Activated CD4-positive, alpha-beta T cell treated with anti-CD3 and anti-CD28 coated beads for 48 hours (primary cell): ENCODE measurements around the gene CCL4L2.
"Not testable (repeated sequence)": the region's sequence is repeated elsewhere in the genome, so short reads cannot be mapped to it uniquely, and the experiment has no call there.

Experiments
- DNase-seq: peaks from one replicate; pipeline ENCODE4 v3.0.0-alpha.2; 2020

CCL4L2 gene

DNA sequence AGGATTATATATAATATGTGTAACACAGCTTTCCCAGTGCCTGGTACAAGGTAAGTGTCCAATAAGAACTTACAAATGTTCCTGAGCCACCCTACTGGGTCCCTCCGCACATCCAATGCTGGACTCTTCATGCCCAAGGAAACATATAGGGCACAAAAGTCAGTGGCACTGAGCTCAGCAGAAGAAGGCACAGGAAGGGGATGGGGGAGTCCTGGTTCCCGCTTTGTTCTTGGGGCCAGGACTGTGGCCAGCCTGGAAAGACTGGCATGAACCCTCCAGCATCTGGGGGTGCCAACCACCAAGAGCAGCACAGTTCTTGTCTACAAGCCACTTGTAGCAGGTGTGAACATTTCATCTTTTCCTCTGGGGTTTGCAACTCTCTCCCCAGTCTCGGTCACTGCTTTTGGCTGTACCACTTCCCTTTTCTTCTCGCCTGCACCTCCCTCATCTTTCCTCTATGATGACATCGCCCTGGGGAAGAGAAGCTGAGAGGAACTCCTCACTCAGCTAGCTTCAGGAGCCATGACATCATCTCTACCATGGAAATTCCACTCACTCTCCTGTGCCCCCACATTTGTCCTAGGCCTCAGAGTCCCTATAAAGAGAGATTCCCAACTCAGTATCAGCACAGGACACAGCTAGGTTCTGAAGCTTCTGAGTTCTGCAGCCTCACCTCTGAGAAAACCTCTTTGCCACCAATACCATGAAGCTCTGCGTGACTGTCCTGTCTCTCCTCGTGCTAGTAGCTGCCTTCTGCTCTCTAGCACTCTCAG lies at the start of gene CCL4L2:
CCL4L2 (plus strand) TSS at position 625 of the 773 bp plus-strand sequence.
- not testable (repeated sequence) for DNase-seq

DNA sequence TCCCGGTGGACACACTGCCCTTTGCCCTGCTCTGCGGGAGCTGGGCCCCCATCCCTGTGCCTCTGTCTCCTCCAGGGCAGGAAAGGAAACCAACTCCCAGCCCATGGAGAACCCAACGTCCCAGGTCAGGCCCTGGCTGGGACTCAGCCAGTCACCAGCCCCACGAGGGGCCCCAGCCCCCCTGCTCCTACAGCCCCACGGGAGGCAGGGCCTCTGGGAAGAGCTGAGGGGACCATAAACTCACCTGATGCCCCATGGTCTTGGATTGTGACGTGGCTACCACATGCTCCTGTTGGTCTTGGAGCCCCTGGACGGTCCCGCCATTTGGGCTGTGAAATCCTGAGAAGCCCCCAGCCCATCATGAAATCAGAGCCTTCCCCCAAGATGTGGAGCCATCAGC lies 42.0 kb upstream of the CCL4L2 start:
- not testable (repeated sequence) for DNase-seq

DNA sequence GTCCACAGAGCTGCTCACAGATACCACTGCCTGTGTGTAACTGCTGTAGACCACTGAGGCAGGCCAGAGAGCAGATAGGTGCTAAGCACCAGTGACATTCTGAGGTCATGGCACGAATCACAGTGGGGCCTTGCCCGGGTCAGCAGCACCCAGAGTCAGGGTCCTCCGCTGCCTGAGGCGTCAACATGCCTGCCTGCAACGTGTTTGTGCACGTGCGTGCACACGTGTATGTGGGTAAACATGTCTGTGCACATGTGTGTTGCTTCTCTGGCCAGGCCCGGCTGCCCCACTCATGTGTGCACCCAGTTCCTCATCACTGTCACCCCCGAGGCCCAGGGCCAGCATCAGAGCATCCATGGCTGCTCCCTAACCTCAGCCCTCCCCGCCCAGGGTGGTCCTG lies 34.3 kb upstream of the CCL4L2 start, which contains the start of gene TBC1D3B:
TBC1D3B (minus strand) TSS at position 101 of the 400 bp plus-strand sequence. CDS start 1,586 bp downstream, outside the sequence.
- DNase-seq, result not testable (repeated sequence)

DNA sequence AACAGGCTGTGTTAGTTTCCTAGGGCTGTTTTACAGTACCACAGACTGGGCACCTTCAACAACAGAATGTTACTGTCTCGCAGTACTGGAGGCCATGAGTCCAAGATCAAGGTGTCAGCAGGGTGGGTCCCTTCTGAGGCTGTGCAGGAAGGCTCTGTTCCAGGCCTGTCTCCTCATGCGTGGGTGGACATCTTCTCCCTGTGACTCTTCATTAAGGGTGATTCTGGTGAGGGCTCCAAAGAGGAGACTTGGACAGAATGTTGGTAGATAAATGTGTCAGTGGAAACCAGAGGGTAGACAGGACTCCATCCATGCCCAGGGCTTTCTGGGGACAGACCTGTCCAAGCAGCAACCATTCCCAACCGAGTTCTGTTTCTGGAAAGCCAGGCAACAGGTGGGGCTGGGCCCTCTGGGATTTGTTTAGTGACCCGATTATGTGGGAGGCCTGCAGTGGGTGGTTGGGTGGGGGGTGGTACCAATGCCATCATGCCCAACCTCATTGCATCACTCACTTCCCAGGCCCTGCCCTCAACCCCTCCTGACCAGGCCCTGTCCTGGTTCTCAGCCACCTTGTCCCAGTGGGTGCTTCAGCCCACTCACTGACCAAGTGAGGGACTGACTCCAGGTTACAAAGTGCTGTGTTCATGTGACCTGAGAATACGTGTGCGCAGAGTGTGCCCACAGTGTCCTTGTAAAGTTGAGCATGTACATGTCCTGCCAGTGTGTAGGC lies 29.3 kb upstream of the CCL4L2 start:
- DNase-seq, result not testable (repeated sequence)

DNA sequence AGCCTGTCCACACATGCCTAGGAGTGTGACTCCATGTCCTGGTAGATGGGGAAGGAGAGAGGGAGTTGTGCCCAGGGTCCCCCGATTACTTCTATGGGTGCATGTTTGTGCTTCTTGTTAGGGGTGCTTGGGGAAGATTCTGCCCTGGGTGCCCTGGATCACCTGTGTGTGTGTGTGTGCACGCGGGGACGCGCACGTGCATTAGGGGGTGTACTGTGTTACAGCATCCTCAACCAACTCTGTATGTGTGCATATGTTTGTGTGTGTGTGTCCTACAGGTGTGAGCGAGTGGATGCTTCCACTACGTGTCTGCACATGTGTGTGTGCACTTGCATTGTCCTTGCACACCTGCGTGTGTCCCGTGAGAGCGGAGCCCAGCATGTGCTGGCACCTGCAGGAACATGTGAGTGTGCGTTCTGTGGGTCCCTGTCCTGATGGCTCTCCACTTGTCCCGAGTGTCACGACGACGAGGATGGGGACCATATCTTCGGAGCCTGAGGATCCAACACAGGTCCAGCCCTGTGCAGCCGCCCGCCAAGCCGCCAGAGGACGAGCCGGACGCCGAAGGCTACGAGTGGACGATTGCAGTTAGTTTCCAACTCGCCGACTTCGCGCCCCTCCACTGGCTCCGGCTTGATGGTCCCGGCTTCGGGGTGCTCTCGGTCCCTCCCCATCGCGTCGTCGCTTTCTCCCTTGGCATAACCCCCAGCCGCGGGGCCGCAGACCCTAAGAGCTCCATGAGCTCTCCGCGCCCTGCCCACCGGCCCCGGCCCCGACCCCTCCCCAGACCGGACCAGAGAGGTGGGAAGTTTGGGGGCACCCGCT lies 28.5 kb upstream of the CCL4L2 start:
- DNase-seq, result no peak

DNA sequence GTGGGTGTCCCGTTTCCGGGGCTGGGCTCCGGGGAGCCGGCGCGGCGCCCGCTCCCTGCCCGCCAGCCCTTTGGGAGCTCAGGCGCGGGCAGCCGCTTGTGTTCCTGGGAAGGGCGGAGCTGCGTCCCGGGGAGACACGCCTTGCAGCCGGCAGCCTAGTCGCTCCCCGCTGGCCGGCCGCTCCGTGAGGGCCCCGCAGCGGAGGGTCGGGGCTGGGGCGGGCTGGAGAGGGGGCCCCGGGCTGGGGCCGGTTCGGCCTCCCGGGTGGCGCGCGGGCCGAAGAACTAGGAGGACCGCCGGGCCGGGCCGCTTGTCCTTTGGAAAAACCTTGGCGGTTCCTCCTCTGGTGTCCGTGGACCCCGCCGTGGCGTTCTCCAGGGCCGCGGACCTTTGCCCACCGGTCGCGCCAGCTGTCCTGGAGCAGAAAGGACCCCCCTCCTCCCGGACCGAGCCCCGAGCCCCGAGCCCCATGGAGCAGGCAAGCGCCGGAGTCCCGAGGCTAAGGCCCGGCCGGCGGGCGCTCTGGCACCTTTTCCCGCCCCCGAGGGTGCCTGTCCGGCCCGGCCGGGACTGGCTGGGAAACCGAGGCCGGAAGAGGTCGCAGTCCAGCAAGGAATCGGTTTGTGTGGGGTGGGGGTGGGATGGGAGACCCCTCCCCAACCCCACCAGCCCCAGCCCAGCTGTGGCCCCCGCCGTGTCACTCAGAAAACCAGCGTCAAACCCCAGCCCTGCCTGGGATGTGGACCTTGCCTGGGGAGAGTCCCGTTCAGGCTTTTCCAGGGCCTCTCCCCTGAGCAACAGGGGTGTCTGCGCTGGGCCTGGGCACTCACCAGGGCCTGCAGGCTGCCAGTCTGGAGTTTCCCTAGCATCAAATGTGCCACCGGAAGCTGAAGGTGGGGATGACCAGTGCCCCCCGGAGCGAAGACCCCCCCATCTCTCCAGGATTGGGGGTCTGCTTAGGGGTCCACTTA lies 27.6 kb upstream of the CCL4L2 start:
- DNase-seq, result peak; percentile 22

DNA sequence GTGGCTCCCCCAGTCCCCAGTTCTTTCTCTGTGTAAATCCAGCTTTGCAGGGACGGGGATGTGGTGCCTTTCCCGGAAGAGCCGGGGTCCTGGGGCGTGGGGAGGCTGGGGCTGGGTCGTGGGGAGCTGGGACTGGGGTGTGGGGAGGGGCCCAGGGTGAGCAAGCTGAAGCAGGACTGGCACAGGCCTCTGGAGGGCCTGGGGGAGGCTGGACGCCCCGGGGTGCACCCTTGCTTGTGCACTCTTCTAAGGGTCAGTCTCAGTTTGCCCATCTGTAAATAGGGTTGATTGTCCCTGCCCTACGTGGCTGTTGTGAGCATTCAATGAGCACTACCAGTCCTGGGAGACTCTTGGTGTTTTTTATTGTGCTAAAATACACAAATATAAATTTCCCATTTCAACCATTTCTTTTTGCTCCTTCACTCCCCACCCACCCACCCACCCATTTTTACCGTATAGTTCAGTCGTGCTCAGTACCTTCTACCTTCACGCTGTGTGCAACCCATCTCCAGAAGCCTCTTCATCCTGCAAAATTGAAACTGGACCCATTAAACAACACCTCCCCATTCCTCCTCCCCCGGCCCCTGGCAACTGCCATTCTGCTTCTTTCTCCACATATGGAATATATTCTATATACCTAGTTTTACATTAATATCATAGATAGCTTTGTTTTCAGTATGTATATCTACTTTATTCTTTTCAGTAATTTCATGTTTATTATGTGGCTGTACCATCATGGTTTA lies 26.7 kb upstream of the CCL4L2 start:
- no peak for DNase-seq

DNA sequence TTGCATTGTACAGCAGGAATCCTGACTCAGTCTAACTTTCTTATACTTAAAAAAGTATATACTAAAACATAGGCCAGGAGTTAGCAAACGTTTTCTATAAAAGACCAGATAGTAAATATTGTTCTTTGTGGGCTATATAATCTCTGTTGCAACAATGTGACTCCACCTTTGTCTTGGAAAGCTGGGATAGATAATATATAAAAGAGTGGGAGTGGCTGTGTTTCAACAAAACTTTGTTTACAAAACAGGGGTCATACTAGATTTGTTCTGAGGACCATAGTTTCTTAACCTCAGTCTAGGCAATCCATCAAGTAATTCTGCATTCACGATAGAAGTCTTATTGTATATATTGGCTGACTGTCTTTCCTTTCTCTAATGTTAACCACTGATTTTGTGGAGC lies 25.4 kb upstream of the CCL4L2 start:
- no peak for DNase-seq

DNA sequence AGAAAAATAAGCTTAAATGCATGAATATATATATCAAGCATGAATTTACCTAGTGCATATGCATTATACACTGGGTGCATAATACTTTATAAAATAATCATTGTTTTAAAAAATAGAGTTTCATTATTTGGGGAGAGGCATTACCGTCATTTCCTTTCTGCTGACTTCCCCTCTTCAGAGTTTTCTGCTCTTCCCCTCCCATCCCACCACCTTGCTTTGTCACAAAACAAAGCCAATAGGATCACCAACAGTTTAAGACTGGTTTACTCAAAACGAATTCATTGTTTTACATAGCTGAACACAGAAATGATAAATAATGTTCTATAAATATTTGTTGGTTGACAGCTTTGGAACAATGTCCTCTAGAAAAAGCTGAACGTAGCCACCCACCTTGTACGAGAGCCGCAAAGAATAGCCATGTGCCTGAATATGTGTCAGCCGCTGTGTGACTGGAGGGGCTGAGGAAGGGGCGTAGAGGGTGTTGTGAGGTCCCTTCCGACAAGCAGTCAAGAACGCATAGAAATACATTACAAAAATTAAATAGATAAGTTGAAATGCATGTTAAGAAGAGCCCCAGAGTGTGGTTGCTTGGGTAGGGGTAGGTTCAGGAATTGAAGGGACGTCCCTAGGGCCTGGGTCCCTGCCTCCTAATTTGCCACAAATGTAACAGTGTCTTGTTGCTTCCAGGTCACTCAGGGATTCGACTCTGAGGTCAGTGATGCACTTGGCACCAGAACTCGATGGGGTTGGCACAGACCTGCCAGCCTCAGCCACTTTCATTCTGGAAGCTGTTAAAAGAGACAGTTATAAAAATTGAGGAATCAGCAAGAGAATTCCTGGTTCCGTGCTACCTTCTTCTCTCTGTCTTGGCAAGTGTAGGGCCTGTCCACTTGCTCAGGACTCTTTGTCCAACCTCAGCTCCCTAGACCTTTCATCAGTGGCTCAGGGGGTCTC lies 23.8 kb upstream of the CCL4L2 start:
- DNase-seq, result not testable (repeated sequence)

DNA sequence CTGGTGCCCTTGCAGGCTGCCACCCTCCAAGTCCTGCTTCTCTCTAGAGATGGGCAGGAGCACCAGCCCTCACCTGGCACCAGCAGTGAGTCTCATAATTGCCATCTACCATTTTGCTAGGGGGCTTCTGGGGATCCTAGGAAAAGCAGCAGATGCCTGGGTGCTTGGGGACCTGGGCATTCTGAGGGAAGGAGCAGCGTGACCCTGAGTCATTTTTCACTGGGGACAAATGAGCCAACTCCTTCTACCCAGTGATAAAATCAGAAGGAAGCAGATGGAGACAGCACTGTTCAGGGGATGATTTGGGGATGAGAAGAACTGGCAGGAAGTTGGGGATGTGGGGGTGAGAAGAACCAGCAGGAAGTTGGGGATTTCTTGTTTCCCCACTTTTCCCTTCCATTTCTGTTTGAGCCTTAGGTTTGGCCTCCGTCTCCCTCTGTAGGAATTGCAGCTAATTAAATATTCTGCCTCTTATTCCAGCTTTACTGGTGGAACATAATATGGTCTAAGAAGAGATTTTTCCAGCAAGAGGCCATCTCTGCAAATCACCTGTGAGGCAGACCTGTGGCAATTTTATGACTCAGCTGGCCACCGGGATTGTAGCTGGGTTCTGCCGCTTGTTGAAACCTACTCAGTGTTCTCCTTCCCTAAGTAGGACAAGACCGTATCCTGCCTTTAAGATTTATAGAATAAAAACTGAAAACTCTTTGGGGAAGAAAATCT lies 22.8 kb upstream of the CCL4L2 start:
- not testable (repeated sequence) for DNase-seq

DNA sequence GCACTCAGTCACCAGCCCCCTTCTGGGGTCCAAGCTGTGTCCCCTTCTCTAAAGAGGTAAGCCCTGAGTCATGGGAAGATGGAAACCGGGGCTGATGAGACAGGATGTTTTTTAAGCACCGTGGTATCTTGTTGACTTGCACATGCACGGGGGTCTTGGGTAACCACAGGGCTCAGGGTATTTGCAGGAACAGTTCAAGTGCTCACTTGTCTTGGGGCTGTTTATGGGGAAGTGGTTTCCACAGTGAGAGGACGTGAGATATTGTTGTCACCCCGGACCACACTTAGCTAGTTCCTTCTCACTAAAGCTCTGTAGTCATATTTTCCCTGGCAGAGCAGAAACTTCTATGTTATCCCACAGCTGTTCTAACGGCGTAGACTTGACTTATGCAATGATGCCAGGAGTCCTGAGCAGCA lies 22.0 kb upstream of the CCL4L2 start:
- peak; percentile 12 for DNase-seq

DNA sequence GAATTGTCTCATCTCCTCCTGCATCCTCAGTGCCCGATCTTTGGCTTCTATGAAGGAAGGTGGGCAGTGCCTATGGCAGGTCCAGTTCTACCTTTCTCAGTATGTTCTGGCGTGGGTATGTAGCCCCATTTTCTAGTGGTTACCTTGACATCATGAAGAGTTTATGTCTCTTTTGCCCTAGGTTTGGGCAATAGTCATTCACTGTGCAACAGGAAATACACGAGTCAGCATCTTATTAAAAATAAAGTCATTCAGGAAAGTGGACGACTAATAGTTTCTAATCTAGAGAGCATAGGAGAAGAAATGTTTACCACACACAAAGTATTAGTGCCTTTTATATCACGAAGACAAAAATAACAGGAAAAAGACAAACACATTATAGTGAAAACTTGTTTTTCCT lies 20.9 kb upstream of the CCL4L2 start:
- DNase-seq, result not testable (repeated sequence)

DNA sequence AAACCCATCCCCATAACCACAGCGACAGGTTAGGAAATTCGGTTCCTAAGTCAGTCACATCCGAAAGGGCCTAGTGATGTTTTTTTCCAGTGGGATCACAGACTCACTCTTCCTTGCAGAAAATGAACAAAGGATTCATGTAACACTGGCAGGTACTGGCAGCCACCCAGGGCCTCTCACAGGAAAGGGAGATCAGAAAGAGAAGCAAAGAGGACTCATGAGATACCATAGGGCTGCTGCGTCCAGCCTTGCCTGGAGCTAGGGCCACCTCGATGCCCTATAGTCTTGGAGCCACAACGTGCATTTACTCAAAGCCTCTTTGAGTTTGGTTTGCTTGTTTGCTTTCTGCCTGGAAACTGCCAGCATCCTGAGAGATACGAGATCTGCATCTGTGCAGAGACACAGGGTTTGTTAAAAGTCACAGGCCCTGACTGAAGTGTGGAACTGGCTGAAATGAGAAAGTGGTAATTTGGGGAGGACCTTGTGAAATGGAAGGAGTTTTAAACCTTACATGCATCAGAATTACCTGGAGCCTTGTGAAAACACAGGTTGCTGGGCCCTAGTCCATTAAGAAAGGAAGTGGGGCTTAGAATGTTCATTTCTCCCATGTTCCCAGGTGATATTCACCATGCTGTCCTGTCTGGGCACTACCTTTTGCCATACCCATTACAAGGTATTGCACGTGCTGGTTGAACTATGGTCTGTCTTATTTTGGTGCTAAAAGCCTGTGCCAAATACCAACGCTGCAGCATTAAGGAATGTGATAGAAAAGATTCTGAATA lies 20.1 kb upstream of the CCL4L2 start:
- not testable (repeated sequence) for DNase-seq

DNA sequence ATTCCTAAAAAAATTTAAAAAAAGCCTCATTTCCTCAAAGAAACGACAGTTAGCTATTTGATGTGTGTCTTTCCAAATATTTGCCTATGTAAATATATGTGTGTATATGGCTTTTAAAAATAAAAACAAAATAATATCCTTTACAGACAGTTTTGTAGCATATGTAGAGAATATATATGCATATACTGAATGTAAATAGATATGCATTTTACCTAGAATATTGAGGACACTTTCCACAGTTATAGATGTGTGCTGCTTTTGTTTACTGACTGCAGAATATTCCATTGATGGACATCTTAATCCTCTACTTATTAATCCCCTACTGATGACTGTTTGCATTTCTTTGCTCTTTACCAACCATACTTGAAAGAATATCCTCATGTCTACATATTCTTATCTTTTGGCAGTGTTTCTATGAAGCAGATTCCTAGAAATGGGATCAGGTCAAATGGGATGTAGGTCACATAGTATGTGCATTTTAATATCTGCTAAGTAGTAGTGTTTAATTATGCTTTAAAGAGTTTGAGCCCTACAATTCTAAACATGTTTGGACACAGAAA lies 17.6 kb upstream of the CCL4L2 start:
- no peak for DNase-seq

DNA sequence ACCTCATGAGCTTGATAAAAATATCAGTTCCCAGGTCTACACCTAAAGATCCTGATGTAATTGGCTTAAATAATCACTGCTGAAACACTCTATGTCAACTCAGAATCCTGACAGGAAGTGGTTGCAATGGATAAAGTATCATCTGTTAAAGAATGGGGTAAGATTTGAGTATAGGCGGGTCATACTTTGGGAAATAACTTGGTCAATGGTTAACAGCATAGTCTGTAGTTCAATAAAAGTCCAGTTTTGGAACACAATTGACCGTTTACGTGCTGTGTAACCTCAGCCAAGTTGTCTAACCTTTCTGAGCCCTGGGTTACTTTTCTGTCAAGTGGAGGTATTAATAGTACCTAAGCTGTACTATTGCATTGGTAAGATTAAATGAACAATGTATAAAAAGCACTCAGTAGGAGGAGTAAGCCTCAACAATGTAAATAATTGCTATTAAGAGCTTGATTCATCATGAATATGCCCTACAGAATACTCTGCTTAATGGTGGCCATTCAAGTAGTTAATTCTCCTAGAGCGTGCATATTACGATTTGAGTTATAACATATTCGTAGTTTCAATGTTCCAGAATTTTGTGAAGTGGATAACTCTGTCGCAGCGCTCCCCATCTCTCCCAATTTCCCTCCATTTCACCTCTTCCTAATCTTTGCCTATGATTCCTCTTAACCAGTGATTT lies 16.6 kb upstream of the CCL4L2 start:
- not testable (repeated sequence) for DNase-seq

DNA sequence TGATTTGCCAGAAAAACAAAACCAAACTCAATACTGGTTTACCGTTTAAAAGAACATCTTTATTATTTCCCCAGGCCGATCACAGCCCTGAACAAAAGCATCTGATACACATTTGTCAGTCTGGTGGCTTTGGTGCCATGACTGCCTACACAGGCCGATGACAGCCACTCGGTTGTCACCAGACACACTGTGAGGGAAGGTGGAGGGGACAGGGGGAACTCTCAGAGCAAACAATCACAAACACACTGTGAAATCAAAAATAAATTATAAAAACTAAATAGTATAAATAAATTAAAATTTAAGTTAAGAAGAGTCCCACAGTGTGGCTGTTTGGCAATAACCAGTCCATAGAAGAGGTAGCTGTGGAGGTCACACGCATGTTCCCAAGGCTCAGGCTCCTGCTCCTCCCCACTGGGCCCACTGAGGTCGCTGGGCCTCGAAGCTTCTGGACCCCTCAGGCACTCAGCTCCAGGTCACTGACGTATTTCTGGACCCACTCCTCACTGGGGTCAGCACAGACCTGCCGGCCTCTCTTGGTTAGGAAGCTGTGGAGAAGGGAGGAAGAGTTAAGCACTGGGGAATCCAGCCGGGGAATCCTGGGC lies 15.9 kb upstream of the CCL4L2 start:
- not testable (repeated sequence) for DNase-seq
